ENCODE results near the gene KMO.

DNA sequence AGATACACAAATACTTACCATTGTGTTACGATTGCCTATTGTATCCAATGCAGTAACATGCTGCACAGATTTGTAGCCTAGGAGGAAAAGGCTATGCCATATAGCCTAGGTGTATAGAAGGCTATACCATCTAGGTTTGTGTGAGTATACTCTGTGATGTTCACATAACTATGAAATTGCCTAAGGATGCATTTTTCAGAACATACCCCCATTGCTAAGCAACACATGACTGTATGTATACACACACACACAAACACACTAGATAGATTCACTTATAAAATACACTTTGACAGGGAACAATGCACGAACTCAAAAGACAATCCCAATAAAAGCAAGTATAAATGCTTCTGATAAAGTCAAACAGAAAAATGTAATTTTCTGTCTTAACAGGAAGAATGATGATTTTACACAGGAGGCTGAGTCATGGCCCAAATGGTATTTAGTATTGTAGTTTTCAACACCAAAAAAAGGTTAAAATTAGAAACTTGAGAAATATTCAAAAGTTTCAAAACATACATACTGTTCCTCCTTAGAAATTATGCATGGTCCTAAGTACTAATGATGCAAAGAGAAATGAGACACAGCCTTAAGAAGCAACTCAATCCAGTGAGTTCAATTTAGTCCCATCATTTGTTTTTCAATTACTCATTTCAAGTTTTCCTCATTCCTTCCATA is 24.9 kb upstream of the KMO start:
- TF ChIP-seq FOS (IDR thresholded peaks at IDR 0.05; ENCODE audit: low read depth, low read length) (no peak), POLR2A (IDR thresholded peaks at IDR 0.05; ENCODE audit: low read depth, low read length) (no peak), USF2 (IDR thresholded peaks at IDR 0.05; ENCODE audit: low read depth, low read length) (no peak), RCOR1 (IDR thresholded peaks at IDR 0.05; ENCODE audit: insufficient replicate concordance, low read length) (no peak), MAFK (IDR thresholded peaks at IDR 0.05; ENCODE audit: low read depth, low read length) (no peak), MXI1 (IDR thresholded peaks at IDR 0.05; ENCODE audit: borderline replicate concordance, low read depth, low read length) (no peak), MAZ (IDR thresholded peaks at IDR 0.05; ENCODE audit: borderline replicate concordance, low read depth, low read length) (no peak), SMC3 (IDR thresholded peaks at IDR 0.05; ENCODE audit: low read depth, low read length) (no peak), BHLHE40 (IDR thresholded peaks at IDR 0.05; ENCODE audit: low read depth, low read length) (no peak), CEBPB (IDR thresholded peaks at IDR 0.05; ENCODE audit: low read depth, low read length) (no peak), NFE2L2 (IDR thresholded peaks at IDR 0.05; ENCODE audit: low read depth, low read length) (no peak), RFX5 (IDR thresholded peaks at IDR 0.05; ENCODE audit: low read depth, low read length) (no peak)
- TF ChIP-seq, protein P1, sequence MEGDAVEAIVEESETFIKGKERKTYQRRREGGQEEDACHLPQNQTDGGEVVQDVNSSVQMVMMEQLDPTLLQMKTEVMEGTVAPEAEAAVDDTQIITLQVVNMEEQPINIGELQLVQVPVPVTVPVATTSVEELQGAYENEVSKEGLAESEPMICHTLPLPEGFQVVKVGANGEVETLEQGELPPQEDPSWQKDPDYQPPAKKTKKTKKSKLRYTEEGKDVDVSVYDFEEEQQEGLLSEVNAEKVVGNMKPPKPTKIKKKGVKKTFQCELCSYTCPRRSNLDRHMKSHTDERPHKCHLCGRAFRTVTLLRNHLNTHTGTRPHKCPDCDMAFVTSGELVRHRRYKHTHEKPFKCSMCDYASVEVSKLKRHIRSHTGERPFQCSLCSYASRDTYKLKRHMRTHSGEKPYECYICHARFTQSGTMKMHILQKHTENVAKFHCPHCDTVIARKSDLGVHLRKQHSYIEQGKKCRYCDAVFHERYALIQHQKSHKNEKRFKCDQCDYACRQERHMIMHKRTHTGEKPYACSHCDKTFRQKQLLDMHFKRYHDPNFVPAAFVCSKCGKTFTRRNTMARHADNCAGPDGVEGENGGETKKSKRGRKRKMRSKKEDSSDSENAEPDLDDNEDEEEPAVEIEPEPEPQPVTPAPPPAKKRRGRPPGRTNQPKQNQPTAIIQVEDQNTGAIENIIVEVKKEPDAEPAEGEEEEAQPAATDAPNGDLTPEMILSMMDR (conservative IDR thresholded peaks at IDR 0.05; ENCODE audit: low read depth, low read length) = no peak

All from IMR-90 (cell line).